IPS DF 6.9 (cell line): Measurements from ENCODE around the gene FAM228A.

Source experiments
- DNase-seq: peaks from one replicate; pipeline ENCODE4 v3.0.0-alpha.2; 2013; ENCODE audit warnings: low read depth, low spot score
- H3K27ac ChIP-seq: one replicate; pipeline ENCODE4 v1.5.1; 2013; ENCODE audit warnings: low read length, control low read depth
- H3K27me3 ChIP-seq: 2 replicates; pipeline ENCODE4 v1.6.1; 2013; ENCODE audit warnings: mild to moderate bottlenecking, low read length; ENCODE audit not compliant: control insufficient read depth, insufficient read depth
- H3K36me3 ChIP-seq: 2 replicates; pipeline ENCODE4 v1.6.1; 2013; ENCODE audit warnings: low read length; ENCODE audit not compliant: control insufficient read depth, insufficient read depth
- H3K4me1 ChIP-seq: 2 replicates; pipeline ENCODE4 v1.6.1; 2013; ENCODE audit warnings: low read length; ENCODE audit not compliant: control insufficient read depth, insufficient read depth
- H3K4me3 ChIP-seq: 2 replicates; pipeline ENCODE4 v1.5.1; 2013; ENCODE audit warnings: mild to moderate bottlenecking, low read length
- H3K9me3 ChIP-seq: 2 replicates; pipeline ENCODE4 v1.6.1; 2013; ENCODE audit warnings: low read length, inconsistent platforms; ENCODE audit not compliant: control insufficient read depth, insufficient read depth
- WGBS: extraction: QIAGEN DNeasy Blood & Tissue Kit; methylation state at CpG from one replicate; pipeline ENCODE4 v1.1.7; 2013; ENCODE audit warnings: mixed read lengths, missing lambda C conversion rate; ENCODE audit not compliant: insufficient read length, insufficient coverage; 5-methylcytosine and 5-hydroxymethylcytosine counted together

The FAM228A gene

DNA sequence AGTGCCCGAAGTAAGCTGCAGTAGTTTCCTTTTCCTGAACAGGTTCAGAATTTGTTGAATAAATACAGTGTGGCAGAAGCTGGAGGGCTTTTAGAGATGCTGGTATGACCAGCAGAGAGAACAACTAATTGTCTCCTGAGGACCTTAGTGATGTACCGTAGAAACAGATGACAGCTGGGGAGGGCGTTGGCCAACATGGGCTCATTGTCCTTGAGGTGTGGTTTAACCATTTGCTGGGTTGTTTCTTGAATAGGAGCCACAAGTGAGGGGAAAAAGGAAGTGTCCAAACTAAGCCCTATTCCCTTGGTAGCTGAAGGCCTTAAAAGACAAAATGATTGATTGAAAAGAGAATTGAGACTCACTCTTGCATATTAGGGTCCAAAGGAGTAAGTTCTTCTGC, 11.7 kb upstream of the FAM228A start:
- Histone ChIP-seq H3K27me3 (no peaks in the 10 kb centered on the region), H3K36me3 (no peaks in the 10 kb centered on the region), H3K4me3 (no peak overlapping the region), H3K27ac (no peak overlapping the region), H3K4me1 (no peaks in the 10 kb centered on the region), H3K9me3 (no peaks in the 10 kb centered on the region)
- no peak for DNase-seq
- no CpG with 5 or more reads among the region's 3 CpGs for WGBS

DNA sequence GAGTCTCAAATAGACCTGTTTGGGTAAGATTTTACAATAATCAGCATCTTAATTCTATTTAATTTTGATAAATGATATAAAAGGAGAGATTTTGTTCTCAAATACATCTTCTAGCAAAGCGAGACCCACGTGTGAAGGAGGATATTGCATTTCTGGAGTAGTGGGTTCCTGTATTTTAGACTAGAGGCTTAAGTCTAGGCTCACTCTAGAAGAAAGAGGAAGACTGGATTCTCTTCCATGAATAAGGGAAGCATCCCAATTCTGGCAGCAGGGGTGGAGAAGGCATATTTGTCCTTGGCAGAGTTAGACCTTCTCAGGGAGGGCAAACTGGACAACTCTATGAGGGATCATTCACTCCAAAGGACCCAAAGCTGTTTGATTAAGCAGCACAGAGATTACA, 11.3 kb upstream of the FAM228A start:
- Histone ChIP-seq H3K4me3 (no peak overlapping the region), H3K4me1 (no peaks in the 10 kb centered on the region), H3K9me3 (no peaks in the 10 kb centered on the region), H3K36me3 (no peaks in the 10 kb centered on the region), H3K27me3 (no peaks in the 10 kb centered on the region), H3K27ac (no peak overlapping the region)
- no peak for DNase-seq
- WGBS, result no CpG with 5 or more reads among the region's 2 CpGs

DNA sequence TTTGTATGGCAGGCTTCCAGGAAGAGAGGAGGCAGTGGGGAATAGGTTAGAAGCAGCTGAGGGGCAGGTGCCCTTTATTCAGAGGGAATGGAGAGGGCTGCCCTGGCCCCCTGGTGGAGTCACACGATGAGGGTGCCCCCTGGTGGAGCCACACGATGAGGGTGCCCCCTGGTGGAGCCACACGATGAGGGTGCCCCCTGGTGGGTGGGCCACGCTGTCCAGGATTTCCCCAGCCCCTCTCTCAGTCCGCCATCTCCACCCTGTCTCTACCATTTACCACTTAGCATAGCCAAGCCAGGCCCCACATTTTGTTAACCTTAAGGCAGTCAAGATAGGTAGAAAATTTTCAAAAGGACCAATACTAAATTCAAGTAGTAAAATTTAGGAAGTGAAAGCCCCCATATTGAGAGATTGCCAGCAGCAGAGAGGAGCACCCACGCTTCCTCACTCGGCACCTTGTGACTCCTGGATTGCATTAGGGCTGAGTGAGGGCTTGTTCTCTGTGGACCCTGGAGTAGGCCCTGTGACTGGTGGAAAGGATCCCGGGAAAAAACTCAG, 10.4 kb upstream of the FAM228A start:
- Histone ChIP-seq H3K9me3 (no peaks in the 10 kb centered on the region), H3K4me3 (no peak overlapping the region), H3K36me3 (no peaks in the 10 kb centered on the region), H3K27ac (no peak overlapping the region), H3K27me3 (no peaks in the 10 kb centered on the region), H3K4me1 (no peaks in the 10 kb centered on the region)
- whole genome bisulfite sequencing, result no CpG with 5 or more reads among the region's 8 CpGs
- DNase-seq, result peak; percentile 20

DNA sequence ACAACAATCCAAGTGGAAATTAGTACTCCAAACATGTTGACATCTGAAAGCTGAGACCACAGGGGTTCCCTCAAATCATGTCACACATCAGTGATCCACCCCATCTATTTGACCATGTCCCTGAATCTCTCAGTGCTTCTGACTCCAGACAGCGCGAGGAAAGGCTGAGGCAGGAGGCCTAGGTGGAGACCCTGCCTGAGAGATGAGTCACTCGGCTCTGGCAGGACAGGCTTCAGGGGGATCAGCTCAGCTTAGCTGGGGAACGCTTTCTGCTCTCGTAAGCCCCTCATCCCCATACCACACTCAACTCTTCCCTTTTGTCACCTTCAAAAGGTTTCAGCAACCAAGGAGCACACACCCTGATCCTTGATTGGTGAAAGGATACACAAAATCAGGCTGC, 5.8 kb upstream of the FAM228A start:
- Histone ChIP-seq H3K4me1 (no peaks in the 10 kb centered on the region), H3K9me3 (no peaks in the 10 kb centered on the region), H3K36me3 (no peaks in the 10 kb centered on the region), H3K27ac (no peak overlapping the region), H3K27me3 (no peaks in the 10 kb centered on the region), H3K4me3 (no peak overlapping the region)
- WGBS, result no CpG with 5 or more reads among the region's 5 CpGs
- no peak for DNase-seq

DNA sequence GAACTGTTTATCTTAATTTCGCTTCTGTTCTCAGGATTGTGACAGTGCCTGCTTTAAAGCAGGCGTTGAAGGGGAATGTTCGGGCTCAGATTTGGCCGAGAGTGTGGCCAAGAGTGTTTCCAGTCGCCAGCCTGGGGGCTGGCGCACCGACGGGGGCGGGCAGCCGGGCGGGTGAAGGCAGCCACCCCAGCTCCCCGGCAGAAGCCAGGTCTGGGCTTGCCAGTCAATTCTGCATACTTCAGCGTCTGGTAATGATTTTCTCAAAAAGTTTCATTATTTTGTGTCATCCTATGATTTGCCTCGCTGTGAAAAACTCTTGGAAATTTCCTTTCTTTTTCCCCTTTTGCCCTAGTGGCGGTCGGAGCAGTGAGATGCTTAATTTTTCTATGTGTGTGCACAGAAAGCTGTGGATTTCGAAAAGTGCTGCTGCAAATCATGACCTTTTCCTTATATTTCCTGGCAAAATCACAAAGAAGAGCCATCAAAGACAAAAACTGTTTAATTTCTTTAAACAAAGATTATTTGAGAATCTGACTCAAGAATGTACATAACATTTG, 856 bp downstream of the FAM228A start:
- no peaks in the 10 kb centered on the region; the same call in 1 of the 2 replicates for H3K27me3 ChIP-seq
- no peaks in the 10 kb centered on the region for H3K4me1 ChIP-seq
- no peak for DNase-seq
- H3K36me3 ChIP-seq, result no peaks in the 10 kb centered on the region
- H3K4me3 ChIP-seq, result no peak overlapping the region
- H3K27ac ChIP-seq, result no peak overlapping the region
- WGBS, result no CpG with 5 or more reads among the region's 17 CpGs
- no peaks in the 10 kb centered on the region for H3K9me3 ChIP-seq

DNA sequence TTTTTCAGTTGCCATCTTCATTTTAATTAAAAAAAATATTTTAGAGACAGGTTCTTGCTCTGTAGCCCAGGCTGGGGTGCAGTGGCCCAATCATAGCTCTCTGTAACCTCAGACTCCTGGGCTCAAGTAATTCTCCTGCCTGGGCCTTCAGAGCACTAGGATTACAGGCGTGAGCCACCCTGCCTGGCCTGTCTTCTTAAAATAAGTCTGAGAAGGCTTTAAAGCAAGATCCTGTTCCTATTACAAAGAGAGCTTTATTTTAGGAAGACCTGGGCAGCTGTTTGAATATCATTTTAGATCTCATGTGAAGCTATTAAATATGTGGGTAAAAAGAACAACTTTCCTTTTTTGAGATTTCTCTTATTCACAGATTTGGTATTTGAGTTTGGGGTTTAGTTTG, 1.5 kb downstream of the FAM228A start:
- WGBS, result no CpG with 5 or more reads among the region's 1 CpG
- Histone ChIP-seq H3K27me3 (no peaks in the 10 kb centered on the region; the same call in 1 of the 2 replicates), H3K4me3 (no peak overlapping the region), H3K36me3 (no peaks in the 10 kb centered on the region), H3K4me1 (no peaks in the 10 kb centered on the region), H3K27ac (no peak overlapping the region), H3K9me3 (no peaks in the 10 kb centered on the region)
- DNase-seq, result no peak

DNA sequence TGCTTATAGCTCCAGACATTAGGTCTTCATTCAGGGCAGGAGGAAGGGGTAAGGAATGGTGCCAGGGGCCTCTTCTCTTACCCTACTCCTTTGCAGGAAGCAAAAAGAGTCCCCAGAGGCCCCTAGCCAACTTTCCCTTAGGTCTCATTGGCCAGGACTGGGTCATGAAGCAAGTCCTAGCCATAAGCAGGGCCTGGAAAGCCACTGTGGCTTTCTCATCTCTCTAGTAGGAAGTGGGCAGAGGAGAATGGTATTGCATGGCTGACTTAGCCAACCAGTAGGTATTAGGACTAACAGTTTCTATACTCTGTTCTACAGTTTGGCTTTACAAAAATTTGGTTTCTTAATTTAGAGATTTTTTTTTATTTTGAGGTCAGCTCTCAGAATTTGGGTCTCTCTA, 4.8 kb downstream of the FAM228A start:
- Histone ChIP-seq H3K36me3 (no peaks in the 10 kb centered on the region), H3K27ac (no peak overlapping the region), H3K9me3 (no peaks in the 10 kb centered on the region), H3K4me1 (no peaks in the 10 kb centered on the region), H3K27me3 (no peaks in the 10 kb centered on the region; the same call in 1 of the 2 replicates), H3K4me3 (no peak overlapping the region)
- no peak for DNase-seq

DNA sequence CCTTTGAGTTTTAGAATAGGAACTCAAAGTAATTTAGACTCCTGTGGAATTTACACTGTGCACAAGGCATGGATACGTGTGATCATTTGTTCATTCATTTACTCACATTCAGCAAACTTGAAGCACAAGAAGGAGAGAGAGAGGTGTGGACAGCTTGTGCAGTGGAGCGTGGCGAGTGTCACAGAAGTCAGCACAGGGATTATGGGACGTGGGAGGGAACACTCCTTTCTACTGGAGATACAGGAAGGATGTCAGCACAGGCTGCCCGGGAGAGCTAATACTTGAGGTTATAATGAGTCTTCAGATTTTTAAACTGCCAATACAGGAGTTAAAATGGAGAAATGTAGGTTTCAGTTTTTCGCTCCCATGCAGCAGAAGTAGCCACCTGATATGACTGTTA, 7.0 kb downstream of the FAM228A start:
- Histone ChIP-seq H3K4me3 (no peak overlapping the region), H3K4me1 (no peaks in the 10 kb centered on the region), H3K27ac (no peak overlapping the region), H3K9me3 (no peaks in the 10 kb centered on the region), H3K27me3 (no peaks in the 10 kb centered on the region; the same call in 1 of the 2 replicates), H3K36me3 (no peaks in the 10 kb centered on the region)
- no peak for DNase-seq
- no CpG with 5 or more reads among the region's 6 CpGs for WGBS

DNA sequence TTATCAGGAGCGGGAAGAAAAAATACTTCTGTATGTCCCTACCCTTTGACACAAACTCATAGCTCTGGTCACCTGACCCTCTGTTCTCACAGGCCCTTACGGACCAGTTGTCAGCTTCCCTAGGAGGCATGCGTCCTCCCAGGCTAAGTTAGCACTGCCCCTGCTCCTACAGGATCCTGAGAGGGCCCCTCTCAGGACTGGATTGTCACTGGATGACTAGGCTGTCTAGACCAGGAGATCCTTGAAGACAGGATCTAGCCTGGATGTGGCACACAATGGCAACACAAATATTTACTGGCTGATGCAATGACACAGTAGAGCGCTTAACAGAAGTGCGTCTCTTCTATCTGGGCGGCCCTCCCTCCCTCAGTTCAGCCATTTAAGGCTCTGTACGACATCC, 7.7 kb downstream of the FAM228A start:
- no peak overlapping the region for H3K27ac ChIP-seq
- no peaks in the 10 kb centered on the region; the same call in 1 of the 2 replicates for H3K27me3 ChIP-seq
- H3K9me3 ChIP-seq, result no peaks in the 10 kb centered on the region
- H3K4me1 ChIP-seq, result no peaks in the 10 kb centered on the region
- DNase-seq, result no peak
- no peak overlapping the region for H3K4me3 ChIP-seq
- no peaks in the 10 kb centered on the region for H3K36me3 ChIP-seq
- no CpG with 5 or more reads among the region's 7 CpGs for WGBS

DNA sequence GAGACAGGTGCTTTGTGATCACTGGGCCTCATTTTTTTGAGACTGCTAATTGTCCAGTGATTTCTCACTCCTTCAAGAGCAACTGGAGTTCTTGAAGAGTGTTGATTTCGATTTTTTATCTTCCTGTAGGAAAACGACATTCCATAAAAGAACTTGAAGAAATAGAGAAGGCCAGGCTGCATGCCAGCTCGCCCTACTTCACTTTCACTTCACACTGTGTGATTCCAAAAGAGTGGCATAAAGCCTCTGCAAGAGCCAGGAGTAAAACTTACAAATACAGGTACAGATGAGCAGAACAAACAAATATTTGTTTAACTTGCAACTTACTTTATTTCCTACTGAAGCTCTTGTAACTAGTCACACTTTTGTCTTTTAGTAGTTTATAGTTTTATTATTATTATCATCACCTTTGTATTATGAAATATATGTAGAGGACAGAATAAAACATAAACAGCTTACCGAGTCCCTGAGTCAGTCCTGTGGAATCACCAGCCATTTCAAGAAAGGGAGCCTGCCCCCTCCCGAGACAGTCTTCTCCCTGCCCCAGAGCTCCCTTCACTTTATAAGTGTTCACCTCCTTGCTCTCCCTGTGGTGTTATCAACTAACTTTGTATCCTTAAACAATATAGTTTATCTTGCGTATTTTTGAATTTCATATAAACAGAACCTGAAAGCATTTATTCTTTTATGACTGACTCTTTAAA, 8.7 kb downstream of the FAM228A start:
- Histone ChIP-seq H3K9me3 (no peaks in the 10 kb centered on the region), H3K36me3 (no peaks in the 10 kb centered on the region), H3K4me1 (no peaks in the 10 kb centered on the region), H3K27ac (no peak overlapping the region), H3K4me3 (no peak overlapping the region), H3K27me3 (no peaks in the 10 kb centered on the region)
- no CpG with 5 or more reads among the region's 6 CpGs for WGBS
- no peak for DNase-seq

DNA sequence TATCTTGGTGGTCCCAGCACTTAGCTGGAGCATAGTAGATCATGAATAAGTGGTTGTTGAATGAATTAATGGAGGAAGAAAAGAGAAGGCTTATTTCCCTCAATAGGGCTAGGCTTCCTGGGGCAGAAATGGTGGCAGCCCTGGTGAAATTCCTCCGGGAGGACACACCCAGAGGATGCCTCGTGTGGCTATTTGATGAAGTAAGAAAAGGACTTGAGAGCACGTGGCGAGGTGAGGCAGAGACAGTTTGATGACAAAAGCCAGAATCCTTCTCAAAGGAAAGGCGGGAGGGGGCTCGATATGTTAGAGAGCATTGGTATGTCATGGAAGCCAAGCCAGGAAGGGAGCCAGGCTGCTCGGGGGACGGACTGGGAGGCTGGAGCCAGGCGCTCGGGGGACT, 14.7 kb downstream of the FAM228A start:
- Histone ChIP-seq H3K27ac (no peak overlapping the region), H3K27me3 (no peaks in the 10 kb centered on the region; the same call in 1 of the 2 replicates), H3K9me3 (no peaks in the 10 kb centered on the region), H3K36me3 (no peaks in the 10 kb centered on the region), H3K4me1 (no peaks in the 10 kb centered on the region), H3K4me3 (no peak overlapping the region)
- no CpG with 5 or more reads among the region's 10 CpGs for WGBS
- DNase-seq, result no peak
